Measurements from ENCODE around the gene KIRREL2.

KIRREL2 gene

DNA sequence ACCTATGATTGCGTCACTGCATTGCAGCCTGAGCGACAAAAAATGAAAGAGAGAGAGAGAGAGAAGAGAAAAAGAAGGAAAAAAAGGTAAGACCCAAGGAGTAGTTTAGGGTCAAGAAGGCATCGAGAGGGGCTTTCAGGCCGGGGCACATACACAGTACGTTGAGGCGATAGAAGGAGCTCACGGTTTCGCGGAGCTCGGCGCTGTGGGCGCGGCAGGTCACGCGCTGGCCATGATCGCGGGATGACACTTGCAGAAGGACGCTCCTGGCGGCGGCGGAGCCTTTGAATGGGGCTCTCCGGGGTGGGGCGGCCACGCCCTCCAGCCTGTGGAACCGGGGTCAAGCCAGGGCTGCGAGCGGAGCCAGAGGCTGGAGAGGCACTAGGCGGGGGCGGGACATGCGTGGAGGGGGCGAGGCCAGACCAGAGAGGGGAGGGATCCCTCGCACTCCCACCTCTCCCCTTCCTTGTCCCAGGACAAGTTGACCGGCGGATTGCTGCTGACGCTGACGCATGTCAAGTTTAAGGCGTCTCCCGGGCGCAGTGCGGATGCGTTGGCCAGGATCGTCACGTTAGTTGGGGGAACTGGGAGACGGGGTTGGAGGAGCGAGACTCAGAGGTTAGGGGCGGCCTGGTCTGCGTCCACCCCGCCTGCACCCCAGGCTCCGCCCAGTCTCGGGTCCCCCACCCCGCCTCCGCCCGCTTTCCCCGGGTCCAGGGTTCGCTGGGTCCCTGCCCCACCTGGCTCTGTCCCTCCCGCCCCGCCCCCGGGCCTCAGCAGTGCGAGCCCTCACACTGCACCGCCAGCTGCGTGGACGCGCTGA, 11.3 kb upstream of the KIRREL2 start (continued):
- TF ChIP-seq, protein P1, sequence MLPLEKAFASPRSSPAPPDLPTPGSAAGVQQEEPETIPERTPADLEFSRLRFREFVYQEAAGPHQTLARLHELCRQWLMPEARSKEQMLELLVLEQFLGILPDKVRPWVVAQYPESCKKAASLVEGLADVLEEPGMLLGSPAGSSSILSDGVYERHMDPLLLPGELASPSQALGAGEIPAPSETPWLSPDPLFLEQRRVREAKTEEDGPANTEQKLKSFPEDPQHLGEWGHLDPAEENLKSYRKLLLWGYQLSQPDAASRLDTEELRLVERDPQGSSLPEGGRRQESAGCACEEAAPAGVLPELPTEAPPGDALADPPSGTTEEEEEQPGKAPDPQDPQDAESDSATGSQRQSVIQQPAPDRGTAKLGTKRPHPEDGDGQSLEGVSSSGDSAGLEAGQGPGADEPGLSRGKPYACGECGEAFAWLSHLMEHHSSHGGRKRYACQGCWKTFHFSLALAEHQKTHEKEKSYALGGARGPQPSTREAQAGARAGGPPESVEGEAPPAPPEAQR (tag by site-specific recombination; IDR thresholded peaks at IDR 0.05): no peak
- TF ChIP-seq KLF10 (tag by site-specific recombination; IDR thresholded peaks at IDR 0.05) (no peak; the same call in 1 of the 2 replicates), MEIS1 (CRISPR knock-in tag; IDR thresholded peaks at IDR 0.05; ENCODE audit: borderline replicate concordance) (no peak), YY1 (tag by site-specific recombination; IDR thresholded peaks at IDR 0.05) (no peak), SP2 (tag by site-specific recombination; IDR thresholded peaks at IDR 0.05) (peak; percentile 98), ZNF624 (tag by site-specific recombination; IDR thresholded peaks at IDR 0.05) (no peak), ZNF707 (tag by site-specific recombination; IDR thresholded peaks at IDR 0.05) (no peak), ZNF114 (tag by site-specific recombination; IDR thresholded peaks at IDR 0.05) (no peak), TRIM28 (IDR thresholded peaks at IDR 0.05; ENCODE audit: borderline replicate concordance, low read length) (no peak), YY2 (tag by site-specific recombination; IDR thresholded peaks at IDR 0.05) (no peak), ZNF843 (tag by site-specific recombination; IDR thresholded peaks at IDR 0.05) (no peak), ZNF146 (tag by site-specific recombination; IDR thresholded peaks at IDR 0.05) (no peak), ZNF169 (tag by site-specific recombination; IDR thresholded peaks at IDR 0.05) (no peak), ZNF416 (tag by site-specific recombination; IDR thresholded peaks at IDR 0.05) (no peak), ZNF426 (tag by site-specific recombination; IDR thresholded peaks at IDR 0.05) (no peak), ZNF837 (tag by site-specific recombination; IDR thresholded peaks at IDR 0.05) (no peak), ZNF138 (tag by site-specific recombination; IDR thresholded peaks at IDR 0.05; ENCODE audit: borderline replicate concordance) (no peak), ZNF175 (tag by site-specific recombination; IDR thresholded peaks at IDR 0.05) (no peak), ZNF148 (tag by site-specific recombination; IDR thresholded peaks at IDR 0.05; ENCODE audit: borderline replicate concordance) (no peak), ZNF37A (tag by site-specific recombination; IDR thresholded peaks at IDR 0.05) (no peak), BCL11B (tag by site-specific recombination; IDR thresholded peaks at IDR 0.05; ENCODE audit: low read depth) (no peak), ZSCAN16 (tag by site-specific recombination; IDR thresholded peaks at IDR 0.05) (no peak), ZNF266 (tag by site-specific recombination; IDR thresholded peaks at IDR 0.05; ENCODE audit: low read depth) (no peak), ZNF514 (tag by site-specific recombination; IDR thresholded peaks at IDR 0.05) (no peak), ZNF792 (tag by site-specific recombination; IDR thresholded peaks at IDR 0.05) (no peak), ZNF510 (tag by site-specific recombination; IDR thresholded peaks at IDR 0.05; ENCODE audit: insufficient replicate concordance) (no peak), BCL11A (tag by site-specific recombination; IDR thresholded peaks at IDR 0.05; ENCODE audit: low read depth) (peak; percentile 44; the same call in 1 of the 2 replicates), KLF9 (tag by site-specific recombination; IDR thresholded peaks at IDR 0.05; ENCODE audit: low read depth) (peak; percentile 98)
- TF ChIP-seq, protein P2, sequence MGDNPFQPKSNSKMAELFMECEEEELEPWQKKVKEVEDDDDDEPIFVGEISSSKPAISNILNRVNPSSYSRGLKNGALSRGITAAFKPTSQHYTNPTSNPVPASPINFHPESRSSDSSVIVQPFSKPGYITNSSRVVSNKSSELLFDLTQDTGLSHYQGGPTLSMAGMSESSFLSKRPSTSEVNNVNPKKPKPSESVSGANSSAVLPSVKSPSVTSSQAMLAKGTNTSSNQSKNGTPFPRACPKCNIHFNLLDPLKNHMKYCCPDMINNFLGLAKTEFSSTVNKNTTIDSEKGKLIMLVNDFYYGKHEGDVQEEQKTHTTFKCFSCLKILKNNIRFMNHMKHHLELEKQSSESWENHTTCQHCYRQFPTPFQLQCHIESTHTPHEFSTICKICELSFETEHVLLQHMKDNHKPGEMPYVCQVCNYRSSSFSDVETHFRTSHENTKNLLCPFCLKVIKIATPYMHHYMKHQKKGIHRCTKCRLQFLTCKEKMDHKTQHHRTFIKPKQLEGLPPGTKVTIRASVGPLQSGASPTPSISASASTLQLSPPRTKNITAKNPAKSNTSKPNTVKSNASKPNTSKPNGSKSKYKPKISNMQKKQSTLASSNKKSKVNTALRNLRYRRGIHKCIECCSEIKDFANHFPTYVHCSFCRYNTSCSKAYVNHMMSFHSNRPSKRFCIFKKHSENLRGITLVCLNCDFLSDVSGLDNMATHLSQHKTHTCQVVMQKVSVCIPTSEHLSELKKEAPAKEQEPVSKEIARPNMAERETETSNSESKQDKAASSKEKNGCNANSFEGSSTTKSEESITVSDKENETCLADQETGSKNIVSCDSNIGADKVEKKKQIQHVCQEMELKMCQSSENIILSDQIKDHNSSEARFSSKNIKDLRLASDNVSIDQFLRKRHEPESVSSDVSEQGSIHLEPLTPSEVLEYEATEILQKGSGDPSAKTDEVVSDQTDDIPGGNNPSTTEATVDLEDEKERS (tag by site-specific recombination; IDR thresholded peaks at IDR 0.05): no peak
- TF ChIP-seq, protein P3, sequence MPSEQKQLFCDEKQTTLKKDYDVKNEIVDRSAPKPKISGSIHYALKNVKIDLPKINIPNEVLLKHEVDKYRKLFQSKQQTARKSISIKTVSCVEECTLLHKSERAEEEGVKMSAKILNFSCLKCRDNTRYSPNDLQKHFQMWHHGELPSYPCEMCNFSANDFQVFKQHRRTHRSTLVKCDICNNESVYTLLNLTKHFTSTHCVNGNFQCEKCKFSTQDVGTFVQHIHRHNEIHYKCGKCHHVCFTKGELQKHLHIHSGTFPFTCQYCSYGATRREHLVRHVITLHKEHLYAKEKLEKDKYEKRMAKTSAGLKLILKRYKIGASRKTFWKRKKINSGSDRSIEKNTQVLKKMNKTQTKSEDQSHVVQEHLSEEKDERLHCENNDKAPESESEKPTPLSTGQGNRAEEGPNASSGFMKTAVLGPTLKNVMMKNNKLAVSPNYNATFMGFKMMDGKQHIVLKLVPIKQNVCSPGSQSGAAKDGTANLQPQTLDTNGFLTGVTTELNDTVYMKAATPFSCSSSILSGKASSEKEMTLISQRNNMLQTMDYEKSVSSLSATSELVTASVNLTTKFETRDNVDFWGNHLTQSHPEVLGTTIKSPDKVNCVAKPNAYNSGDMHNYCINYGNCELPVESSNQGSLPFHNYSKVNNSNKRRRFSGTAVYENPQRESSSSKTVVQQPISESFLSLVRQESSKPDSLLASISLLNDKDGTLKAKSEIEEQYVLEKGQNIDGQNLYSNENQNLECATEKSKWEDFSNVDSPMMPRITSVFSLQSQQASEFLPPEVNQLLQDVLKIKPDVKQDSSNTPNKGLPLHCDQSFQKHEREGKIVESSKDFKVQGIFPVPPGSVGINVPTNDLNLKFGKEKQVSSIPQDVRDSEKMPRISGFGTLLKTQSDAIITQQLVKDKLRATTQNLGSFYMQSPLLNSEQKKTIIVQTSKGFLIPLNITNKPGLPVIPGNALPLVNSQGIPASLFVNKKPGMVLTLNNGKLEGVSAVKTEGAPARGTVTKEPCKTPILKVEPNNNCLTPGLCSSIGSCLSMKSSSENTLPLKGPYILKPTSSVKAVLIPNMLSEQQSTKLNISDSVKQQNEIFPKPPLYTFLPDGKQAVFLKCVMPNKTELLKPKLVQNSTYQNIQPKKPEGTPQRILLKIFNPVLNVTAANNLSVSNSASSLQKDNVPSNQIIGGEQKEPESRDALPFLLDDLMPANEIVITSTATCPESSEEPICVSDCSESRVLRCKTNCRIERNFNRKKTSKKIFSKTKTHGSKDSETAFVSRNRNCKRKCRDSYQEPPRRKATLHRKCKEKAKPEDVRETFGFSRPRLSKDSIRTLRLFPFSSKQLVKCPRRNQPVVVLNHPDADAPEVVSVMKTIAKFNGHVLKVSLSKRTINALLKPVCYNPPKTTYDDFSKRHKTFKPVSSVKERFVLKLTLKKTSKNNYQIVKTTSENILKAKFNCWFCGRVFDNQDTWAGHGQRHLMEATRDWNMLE (tag by site-specific recombination; conservative IDR thresholded peaks at IDR 0.05; ENCODE audit: low read depth): no peak

Data from HEK293 (cell line).